GM21367 (cell line): ENCODE results near the gene MAPK8.

Experiments used
- ATAC-seq: cut with Tn5 transposase; IDR thresholded peaks from one replicate; pipeline ENCODE4 v1.9.1; 2021; ENCODE audit not compliant: unreplicated experiment

Gene MAPK8

DNA sequence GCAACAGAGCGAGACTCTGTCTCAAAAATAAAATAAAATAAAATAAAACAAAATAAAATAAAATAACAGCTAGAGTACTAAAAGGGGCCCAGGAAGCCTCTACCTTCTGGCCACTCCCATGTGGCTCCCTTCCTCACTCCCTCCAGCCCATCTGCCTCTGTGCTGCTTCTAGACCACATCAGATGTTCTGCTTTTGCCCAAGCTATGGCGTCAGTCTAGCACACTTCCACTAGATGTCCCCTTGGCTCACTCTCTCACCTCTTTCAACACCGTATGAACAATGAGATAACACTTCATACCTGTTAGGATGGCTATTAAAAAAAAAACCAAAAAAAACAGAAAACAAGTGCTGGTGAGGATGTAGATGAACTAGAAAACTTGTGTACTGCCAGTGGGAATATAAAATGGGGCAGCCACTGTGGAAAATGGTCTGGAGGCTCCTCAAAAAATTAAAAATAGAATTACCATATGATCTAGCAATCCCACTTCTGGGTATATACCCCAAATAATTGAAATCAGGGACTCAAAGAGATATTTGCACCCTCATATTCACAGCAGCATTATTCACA lies 166.1 kb downstream of the MAPK8 start:
- no peak for ATAC-seq

DNA sequence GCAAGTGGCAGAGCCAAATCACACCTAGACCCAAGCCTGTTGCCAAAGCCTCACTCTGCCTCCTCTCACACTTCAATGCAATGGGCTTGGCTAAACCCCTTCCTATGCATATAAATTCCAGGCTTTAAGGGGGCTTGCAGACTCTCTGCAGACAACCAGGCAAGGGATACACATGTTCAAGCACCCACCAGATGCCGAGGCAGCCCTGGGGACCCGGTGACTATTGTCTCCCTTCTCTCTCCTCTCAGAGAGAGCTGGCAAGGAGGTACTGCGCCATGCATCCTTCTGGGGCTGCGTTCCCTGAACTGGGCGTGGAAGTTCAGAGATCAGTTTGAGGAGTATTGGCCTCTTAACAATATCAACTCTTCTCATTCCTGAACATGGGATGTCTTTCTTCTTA lies 167.2 kb downstream of the MAPK8 start:
- no peak for ATAC-seq

DNA sequence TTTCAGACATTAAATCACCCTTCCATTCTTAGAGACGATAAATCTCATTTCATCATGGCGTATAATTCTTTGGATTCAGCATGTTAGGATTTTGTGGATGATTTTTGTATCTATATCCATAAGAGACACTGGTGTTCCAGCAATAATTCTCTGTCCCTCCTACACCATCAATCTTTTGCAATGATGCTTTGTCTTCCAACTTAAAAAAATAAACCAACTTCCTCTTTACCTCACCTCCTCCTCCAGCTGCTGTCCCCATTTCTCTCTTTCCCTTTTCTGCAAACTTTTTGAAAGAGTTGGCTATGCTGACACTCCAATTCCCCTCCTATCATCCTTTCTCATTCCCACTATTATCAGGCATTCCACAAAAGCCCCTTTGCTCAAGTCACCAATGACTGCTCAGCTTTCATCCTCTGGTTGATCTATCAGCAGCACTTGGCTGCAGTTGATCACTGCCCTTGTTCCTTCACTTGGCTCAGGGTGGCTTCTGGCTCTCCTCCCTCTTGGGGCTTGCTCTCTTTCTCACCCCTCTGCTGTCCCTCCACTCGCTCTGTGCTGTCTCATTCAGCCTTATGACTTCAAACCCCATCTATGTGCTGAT lies 168.4 kb downstream of the MAPK8 start:
- ATAC-seq = no peak

DNA sequence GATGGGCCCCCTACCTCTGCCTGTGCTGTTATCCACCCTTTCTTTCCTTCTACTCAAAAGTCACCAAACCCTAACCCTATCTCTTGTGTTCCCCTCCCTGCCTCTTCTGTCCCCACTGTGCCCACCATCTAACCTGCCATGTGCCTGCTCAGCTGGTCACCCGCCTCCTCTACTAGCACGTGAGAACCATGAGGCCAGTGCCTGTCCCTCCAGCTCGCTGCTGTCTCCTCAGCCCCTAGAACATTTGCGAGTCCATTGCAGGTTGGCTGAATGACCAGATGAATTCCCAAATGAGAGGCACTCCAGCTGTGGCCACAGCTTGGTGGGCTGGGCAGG lies 169.4 kb downstream of the MAPK8 start:
- ATAC-seq = no peak

DNA sequence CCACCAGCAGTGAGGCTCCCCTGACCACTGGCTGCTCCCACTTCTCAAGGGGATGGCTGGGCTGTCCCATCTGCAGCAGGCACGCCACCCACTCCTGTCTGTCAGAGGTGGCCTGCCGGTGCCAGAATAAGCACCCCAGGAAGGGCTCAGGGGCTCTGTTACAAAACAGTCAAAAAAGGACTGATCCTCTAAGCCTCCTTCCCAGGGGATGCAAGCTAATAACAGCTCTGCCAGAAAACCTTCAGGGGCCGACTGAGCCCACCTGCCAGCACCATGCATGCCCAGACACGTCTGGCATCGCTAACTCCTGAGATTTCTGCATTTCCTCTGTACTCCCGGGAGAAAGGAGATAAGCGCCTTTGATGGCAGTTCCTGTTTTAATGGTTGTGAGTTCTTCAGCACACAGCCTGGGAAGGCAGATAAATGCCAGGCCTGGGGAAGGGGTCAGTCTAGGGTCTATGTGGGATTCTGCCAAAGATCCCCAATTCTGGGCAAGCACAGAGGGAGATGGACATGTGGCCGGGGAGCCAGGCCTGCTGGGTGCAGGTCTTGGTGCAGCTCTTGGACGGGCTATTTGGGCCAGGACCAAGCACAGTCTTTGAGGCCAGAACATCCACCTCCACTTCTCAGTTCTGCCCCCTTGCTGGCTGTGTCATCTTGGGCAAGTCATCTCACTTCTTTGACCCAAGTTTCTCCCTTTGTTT lies 170.0 kb downstream of the MAPK8 start:
- no peak for ATAC-seq

DNA sequence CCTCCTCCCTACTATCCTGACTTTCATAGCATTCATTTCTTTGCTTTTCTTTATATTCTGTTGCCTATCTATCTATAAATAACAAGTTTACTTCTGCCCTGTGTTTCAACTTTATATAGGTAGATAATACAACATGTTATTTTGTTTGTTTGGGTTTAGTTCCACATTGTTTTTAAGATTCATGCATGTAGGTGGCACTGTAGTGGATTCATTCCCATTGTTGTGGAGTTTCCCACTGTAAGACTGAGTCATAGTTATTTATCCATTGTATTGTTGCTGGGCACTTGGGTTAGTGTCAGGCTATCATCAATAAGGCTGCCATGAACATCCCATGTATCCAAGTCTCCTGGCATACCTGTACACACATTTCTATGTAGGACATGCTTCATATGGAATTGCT lies 170.7 kb downstream of the MAPK8 start:
- ATAC-seq = no peak

DNA sequence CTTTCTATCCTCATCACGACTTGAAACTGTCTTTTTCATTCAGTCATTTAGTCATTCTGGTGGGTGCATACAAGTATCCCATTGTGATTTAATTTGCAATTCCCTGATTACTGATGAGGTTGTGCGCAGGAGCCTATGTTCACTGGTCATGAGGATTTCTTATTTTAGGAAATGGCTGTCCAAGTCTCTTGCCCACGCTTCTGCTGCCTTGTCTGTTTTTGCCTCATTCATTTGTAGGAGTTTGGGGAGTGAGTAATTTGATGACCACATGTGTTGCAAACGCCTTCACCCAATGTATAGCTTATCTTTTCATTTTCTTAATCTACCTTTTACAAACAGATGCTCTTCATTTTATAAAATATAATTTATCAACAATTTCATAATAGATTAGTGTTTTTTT lies 171.1 kb downstream of the MAPK8 start:
- no peak for ATAC-seq

DNA sequence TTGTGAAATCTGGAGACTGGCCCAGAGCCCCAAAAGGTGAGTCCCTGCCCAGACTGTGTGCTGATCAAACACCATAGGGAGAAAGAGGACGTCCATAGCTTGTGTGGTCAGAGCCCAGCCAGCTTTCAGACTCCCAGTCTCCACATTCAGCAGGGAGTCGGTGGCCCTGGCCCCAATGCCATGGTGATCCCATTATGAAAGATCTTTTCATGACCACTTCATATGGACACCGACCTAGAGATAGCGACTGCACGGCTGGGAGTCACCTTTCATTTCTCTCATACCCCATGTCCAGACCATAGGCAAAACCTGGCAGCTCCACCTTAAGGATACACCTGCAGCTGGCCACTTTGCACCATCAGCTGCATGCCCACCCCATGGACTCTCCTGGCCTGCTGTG lies 172.0 kb downstream of the MAPK8 start:
- ATAC-seq = no peak

DNA sequence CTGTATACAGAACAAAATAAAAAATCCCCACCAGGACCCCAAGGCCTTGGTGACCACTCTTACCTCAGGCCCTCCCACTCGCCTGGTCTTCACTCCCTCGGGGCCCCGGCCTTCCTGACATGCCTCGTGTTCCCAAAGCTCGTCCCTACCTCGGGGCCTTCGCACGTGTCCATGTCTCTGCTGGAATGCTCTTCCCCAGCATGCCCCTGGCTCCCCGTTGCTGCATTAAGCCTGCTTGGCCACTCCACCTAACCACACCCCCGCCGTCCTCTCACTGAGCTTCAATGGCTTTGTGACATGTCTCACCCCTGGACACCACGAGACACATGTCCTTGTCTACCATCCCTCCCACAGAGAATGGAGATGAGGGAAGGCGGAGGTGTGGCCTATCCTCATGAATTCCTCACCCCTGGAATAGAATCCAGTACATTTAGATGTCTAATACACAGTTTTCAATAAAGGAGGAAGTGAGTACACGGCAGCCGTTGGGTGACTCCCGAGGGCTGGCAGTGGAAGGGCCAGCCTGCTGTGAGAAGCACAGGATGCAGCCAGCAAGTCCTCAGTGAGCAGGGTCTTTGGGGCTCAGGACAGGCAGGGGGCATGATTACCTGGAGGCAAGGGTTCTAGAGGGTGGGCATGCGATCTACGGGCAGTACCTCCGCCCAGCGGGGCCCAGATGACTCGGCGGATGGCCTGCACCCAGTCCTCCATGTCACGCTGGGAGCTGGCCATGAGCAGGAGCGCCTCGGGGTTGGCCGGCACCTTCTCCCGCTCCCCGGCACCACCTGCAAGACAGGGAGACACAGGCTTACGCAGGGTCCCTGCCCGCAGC lies 172.7 kb downstream of the MAPK8 start:
- ATAC-seq = no peak

DNA sequence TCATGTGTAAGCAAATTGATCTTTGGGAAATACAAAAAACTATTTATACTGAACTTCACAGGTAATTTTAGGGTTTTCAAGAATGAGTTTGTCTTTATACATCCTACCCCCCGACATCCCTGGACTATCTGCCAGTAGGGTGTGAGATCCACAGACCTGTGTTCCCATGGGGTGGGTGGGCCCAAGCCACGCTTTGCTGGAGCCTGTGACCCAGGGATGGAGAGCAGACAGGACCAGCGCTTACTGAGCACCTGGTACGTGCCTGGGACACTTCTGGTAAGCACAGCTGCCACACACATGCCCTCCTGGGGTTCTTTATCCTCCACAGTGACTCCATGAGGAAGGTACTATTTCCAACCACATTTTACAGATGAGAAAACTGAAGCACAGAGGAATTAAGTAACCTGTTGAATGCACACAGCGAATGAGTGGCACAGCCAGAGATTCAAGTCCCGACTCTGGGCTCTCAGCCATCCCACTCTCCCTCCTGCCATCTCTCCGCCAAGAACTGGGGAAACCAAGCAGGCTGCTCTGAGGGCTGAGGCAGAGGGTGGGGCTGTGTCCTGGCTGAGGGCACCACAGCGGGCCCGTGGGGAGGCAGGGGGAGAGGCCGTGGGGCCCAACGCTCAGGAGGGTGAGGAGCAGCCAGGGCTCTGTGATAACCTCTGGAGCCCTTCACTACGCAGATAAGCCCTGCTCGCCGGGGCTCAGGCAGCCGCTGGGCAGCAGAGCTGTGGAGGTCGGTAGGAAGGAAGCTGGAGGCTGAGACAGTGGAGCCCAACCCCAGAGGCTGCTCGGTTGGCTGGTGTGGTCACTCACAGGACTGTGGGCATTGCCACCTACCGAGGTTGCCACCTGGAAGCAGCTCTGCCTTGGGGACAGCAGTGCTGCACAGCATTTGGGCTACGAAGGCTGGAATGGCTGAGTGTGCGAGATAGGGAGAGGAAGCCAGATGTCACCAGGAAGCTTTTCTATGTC lies 174.2 kb downstream of the MAPK8 start:
- ATAC-seq = no peak

DNA sequence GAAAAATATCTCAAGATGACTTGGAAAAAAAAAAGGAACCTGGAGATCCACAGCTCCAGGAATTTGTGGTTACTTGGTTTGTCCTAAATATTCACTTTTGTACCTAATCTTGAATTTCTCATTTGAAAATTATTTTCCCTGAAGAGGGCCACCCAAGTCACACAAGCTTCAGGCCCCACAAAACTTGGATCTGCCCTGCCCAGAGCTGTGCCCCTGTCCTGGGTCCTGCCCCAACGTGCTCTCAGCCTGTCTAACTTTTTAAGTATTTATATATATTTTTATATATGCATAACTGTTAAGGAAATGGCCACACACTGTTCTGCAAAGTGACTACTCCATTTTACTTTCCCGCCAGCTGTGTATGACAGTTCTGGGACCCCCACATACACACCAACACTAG lies 174.9 kb downstream of the MAPK8 start:
- no peak for ATAC-seq

DNA sequence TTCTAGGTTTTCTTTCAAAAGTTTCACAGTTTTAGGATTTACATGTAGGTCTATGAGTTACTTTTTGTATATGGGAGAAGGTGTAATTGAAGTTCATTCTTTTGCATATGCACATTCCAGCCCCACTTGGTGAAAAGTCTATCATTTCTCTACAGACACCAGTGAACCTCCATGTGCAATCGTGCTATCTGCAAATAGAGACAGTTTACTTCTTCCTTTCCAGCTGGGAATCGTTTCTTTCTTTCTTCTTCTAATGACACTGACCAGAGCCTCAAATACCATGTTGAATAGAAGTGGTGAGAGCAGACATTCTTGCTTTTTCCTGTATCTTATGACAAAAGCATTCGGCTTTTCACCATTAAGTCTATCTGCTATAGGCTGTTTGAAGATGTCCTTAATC lies 175.7 kb downstream of the MAPK8 start:
- ATAC-seq = no peak

DNA sequence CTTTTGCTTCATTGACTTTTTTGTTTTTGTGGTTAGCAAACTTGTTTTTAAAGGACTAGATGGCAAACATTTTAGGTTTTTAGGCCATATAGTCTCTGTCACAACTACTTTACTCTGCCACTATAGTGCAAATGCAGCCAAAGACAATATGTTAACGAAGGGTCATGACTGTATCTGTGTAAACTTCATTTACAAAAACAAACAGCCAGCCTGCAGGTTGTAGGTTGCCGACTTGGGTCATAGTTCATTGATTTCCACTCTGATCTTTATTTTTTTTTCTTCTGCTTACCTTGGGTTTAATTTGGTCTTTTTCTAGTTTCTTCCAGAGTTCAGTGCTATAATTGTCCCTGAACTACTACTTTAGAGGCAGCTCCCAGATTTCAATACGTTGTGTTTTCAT lies 178.4 kb downstream of the MAPK8 start:
- no peak for ATAC-seq

DNA sequence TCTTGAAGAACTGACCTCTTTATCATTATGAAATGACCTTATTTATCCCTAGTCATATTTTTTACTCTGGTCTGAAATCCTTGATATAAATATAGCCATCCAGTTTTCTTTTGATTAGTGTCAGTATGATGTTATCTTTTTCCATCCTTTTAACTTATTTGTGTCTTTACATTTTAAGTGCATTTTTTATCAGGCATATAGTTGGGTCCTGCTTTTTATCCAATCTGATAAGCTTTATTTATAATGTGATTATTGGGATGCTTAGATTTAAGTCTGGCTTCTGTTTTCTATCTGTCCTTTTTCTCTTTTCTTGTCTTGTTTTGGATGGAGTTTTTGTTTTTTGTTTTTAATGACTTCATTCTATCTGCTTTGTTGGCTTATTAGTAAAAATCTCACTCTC lies 179.2 kb downstream of the MAPK8 start:
- no peak for ATAC-seq

DNA sequence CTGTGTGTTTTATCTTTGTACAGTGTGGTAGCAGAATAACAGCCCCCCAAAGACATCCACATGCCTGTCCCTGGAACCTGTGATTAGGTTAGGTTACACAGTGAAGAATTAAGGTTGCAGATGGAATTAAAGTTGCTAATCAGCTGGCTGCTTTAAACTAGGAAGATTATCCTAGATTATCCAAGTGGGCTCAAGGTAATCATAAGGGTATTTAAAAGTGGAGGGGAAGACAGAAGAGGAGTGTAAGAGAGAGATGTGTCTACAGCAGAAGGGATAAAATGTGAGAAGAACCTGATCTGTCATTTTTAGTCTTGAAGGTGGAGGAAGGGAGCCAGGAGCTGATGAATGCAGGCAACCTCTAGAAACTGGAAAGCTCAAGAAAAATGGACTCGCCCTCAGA lies 180.8 kb downstream of the MAPK8 start:
- ATAC-seq = no peak
